Esophagus muscularis mucosa (tissue), 4 donors: ENCODE results near the gene CLASP1. TPM values are rescaled to one million over a fixed set of nuclear protein-coding genes. Genes with fewer than 3 reads are reported as not detected.
A peak's percentile ranks its signal among the peaks of the same experiment; 100 is the strongest.
"Not testable (repeated sequence)": the region's sequence is repeated elsewhere in the genome, so short reads cannot be mapped to it uniquely, and the experiment has no call there.

Experiments
- DNase-seq: peaks from one replicate; pipeline ENCODE4 v3.0.0-alpha.2; 2017; ENCODE audit errors: extremely low spot score
- H3K27ac ChIP-seq, 4 donors: fragments of 200-600 bp; sonication (generic); replicated peaks in 1 of 4; 1 replicate in 3 of 4; 2 replicates in 1 of 4; pipeline ENCODE4 v1.5.1; 2016 to 2019; ENCODE audit warnings: mild to moderate bottlenecking in 1 of 4
- H3K27me3 ChIP-seq, 4 donors: fragments of 200-600 bp; sonication (generic); one replicate each; pipeline versions ENCODE4 v1.5.1 to v1.6.0; 2016 to 2019
- H3K36me3 ChIP-seq, 4 donors: fragments of 200-600 bp; sonication (generic); one replicate each; pipeline ENCODE4 v1.5.1; 2016 to 2019
- H3K4me1 ChIP-seq, 4 donors: fragments of 200-600 bp; sonication (generic); one replicate each; pipeline ENCODE4 v1.5.1; 2016 to 2019
- H3K4me3 ChIP-seq, 4 donors: fragments of 200-600 bp; sonication (generic); 1 replicate in 2 of 4; 2 replicates in 2 of 4; pipeline ENCODE4 v1.5.1; 2016 to 2019; ENCODE audit warnings: mild to moderate bottlenecking in 4 of 4, moderate library complexity in 1 of 4
- H3K9me3 ChIP-seq, 4 donors: fragments of 200-600 bp; sonication (generic); 1 replicate in 3 of 4; 2 replicates in 1 of 4; pipeline ENCODE4 v1.5.1; 2016 to 2019
- CTCF ChIP-seq, 3 experiments: fragments of 200-600 bp in 2 of 3; fragments of 450-650 bp in 1 of 3; sonication (generic) in 2 of 3; IDR thresholded peaks; one replicate each; pipeline ENCODE4 v1.5.1; 2017 to 2019; ENCODE audit warnings: antibody characterized with exemption in 3 of 3, mild to moderate bottlenecking in 2 of 3, moderate library complexity in 1 of 3
- EP300 ChIP-seq: sonication (generic); formaldehyde crosslinking; IDR thresholded peaks from one replicate; pipeline ENCODE4 v1.6.1; 2017; ENCODE audit warnings: antibody characterized with exemption
- POLR2A ChIP-seq: fragments of 450-650 bp; IDR thresholded peaks from one replicate; pipeline ENCODE4 v1.6.1; 2017; ENCODE audit warnings: antibody characterized with exemption, moderate library complexity, mild to moderate bottlenecking, low read depth
- POLR2AphosphoS5 ChIP-seq, 2 donors: sonication (generic); formaldehyde crosslinking; IDR thresholded peaks; one replicate each; pipeline ENCODE4 v1.6.1; 2017; ENCODE audit warnings: antibody characterized with exemption in 2 of 2
- WGBS: methylation state at CpG from one replicate; pipeline ENCODE4 v1.1.5; 2018; 5-methylcytosine and 5-hydroxymethylcytosine counted together
- intact Hi-C: fragments of 100-400 bp; cut with DNase I; formaldehyde crosslinking; loops from one replicate; pipeline ENCODE4 v1.15.1; 2023
- total RNA-seq, 4 donors: library from RNA; depleted of rRNA; stranded (reverse); fragments of >200 nt; gene quantifications; one replicate each; pipeline versions ENCODE4 v1.1.0 to v1.2.1, GENCODE V29; 2016

The CLASP1 gene
- total RNA-seq, 4 donors from 2014 or later = 62.6 to 78.6 (median 70.5) TPM

GRCh38 chr2:121564905-121565304, 84.4 kb downstream of the CLASP1 start:
- 97% methylated on average over 3 of the region's 3 CpGs for WGBS
- TF ChIP-seq POLR2A (no peak), EP300 (no peak), CTCF (IDR thresholded peaks at IDR 0.05) (no peak), POLR2AphosphoS5 (IDR thresholded peaks at IDR 0.05) (no peak)

GRCh38 chr2:121563754-121564153, 85.5 kb downstream of the CLASP1 start:
- intact Hi-C loops, DNase-seq: not testable (repeated sequence)

More at GRCh38 chr2:121564905-121565304, 84.4 kb downstream of the CLASP1 start:
- Histone ChIP-seq H3K27ac (no peak overlapping the region), H3K9me3 (no peaks in the 10 kb centered on the region), H3K4me1 (peaks cover 57 to 76% (median 61%) of the 10 kb centered on the region in 4 donors), H3K27me3 (no peaks in the 10 kb centered on the region), H3K36me3 (no peaks in the 10 kb centered on the region), H3K4me3 (no peak overlapping the region)
- intact Hi-C loops = no loop called here
- DNase-seq = no peak

GRCh38 chr2:121562269-121563176, 86.7 kb downstream of the CLASP1 start:
- Histone ChIP-seq H3K27me3 (no peaks in the 10 kb centered on the region), H3K36me3 (no peaks in the 10 kb centered on the region), H3K27ac (no peak overlapping the region), H3K4me3 (no peak overlapping the region), H3K4me1 (peaks cover 56 to 74% (median 67%) of the 10 kb centered on the region in 4 donors), H3K9me3 (no peaks in the 10 kb centered on the region)
- WGBS = 90% methylated on average over 4 of the region's 4 CpGs
- no peak for TF ChIP-seq EP300
- no peak for TF ChIP-seq POLR2AphosphoS5 (IDR thresholded peaks at IDR 0.05)
- no peak for TF ChIP-seq POLR2A
- no peak for TF ChIP-seq CTCF (IDR thresholded peaks at IDR 0.05)
- intact Hi-C loops = no loop called here
- peak; percentile 1 for DNase-seq

More at GRCh38 chr2:121563754-121564153, 85.5 kb downstream of the CLASP1 start:
- H3K27ac ChIP-seq, H3K27me3 ChIP-seq, H3K36me3 ChIP-seq, H3K9me3 ChIP-seq, H3K4me3 ChIP-seq: not testable (repeated sequence)
- H3K4me1 ChIP-seq = peaks cover 57 to 76% (median 65%) of the 10 kb centered on the region in 4 donors
- WGBS = 75% methylated on average over 1 of the region's 1 CpG

GRCh38 chr2:121561617-121562268, 87.5 kb downstream of the CLASP1 start:
- Histone ChIP-seq H3K27ac (no peak overlapping the region), H3K36me3 (no peaks in the 10 kb centered on the region), H3K4me1 (peaks cover 51 to 67% (median 59%) of the 10 kb centered on the region in 4 donors), H3K4me3 (no peak overlapping the region), H3K9me3 (no peaks in the 10 kb centered on the region), H3K27me3 (no peaks in the 10 kb centered on the region)
- DNase-seq = no peak
- WGBS = 73% methylated on average over 1 of the region's 2 CpGs
- no peak for TF ChIP-seq POLR2A
- no peak for TF ChIP-seq CTCF (IDR thresholded peaks at IDR 0.05)
- TF ChIP-seq POLR2AphosphoS5 (IDR thresholded peaks at IDR 0.05) = no peak
- TF ChIP-seq EP300 = no peak
- intact Hi-C loops = no loop called here

- TF ChIP-seq POLR2AphosphoS5 (IDR thresholded peaks at IDR 0.05) (no peak), POLR2A (no peak), CTCF (IDR thresholded peaks at IDR 0.05) (no peak), EP300 (no peak)
- Histone ChIP-seq H3K4me1 (peaks cover 35 to 47% (median 38%) of the 10 kb centered on the region in 4 donors), H3K36me3 (no peaks in the 10 kb centered on the region), H3K4me3 (no peak overlapping the region), H3K27ac (no peak overlapping the region), H3K9me3 (no peaks in the 10 kb centered on the region), H3K27me3 (no peaks in the 10 kb centered on the region)
- DNase-seq = no peak
- WGBS = 87% methylated on average over 7 of the region's 7 CpGs
- intact Hi-C loops = no loop called here
These were observed 90.9 kb downstream of the CLASP1 start for GRCh38 chr2:121558329-121558728.
